Muscle of arm (tissue), 12 donors: ENCODE measurements around the gene NCKAP1. TPM values are rescaled to one million over a fixed set of nuclear protein-coding genes. Genes with fewer than 3 reads are reported as not detected.
"Not testable (repeated sequence)": the region's sequence is repeated elsewhere in the genome, so short reads cannot be mapped to it uniquely, and the experiment has no call there.

ENCODE experiments used
- DNase-seq: peaks from one replicate; pipeline ENCODE4 v3.0.0-alpha.2; 2013
- polyA plus RNA-seq, 12 donors: library from polyadenylated mRNA; unstranded; fragments of 120-200 nt; gene quantifications; one replicate each; pipeline ENCODE4 v1.2.1, GENCODE V29; 2013; ENCODE audit not compliant: insufficient read length in 12 of 12

The NCKAP1 gene
- polyA plus RNA-seq, 12 donors: 74.7 to 112 (median 103) TPM; not detected in 1

DNA sequence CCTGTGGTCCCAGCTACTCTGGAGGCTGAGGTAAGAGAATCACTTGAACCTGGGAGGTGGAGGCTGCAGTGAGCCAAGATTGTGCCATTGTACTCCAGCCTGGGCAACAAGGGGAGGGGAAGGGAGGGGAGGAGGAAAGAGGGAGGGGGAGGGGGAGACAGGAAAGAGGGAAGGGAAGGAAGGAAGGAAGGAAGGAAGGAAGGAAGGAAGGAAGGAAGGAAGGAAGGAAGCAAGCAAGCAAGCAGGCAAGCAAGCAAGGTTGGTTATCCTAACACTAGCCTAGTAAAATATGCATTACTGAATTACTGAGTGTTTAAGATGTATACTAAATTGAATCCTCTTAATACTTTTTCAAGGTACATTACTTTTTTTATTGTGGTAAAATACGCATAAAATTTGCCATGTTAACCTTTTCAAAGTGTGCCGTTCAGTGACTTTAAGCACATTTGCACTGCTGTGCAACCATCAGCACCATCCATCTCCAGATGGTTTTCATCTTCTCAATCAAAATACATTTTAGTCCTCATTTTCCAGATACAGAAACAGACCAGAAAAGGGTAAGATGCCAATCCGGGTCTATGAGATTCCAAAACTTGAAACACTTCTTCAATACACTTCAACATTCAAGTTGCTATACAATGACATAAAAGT, 28.9 kb downstream of the NCKAP1 start:
- DNase-seq: no peak

DNA sequence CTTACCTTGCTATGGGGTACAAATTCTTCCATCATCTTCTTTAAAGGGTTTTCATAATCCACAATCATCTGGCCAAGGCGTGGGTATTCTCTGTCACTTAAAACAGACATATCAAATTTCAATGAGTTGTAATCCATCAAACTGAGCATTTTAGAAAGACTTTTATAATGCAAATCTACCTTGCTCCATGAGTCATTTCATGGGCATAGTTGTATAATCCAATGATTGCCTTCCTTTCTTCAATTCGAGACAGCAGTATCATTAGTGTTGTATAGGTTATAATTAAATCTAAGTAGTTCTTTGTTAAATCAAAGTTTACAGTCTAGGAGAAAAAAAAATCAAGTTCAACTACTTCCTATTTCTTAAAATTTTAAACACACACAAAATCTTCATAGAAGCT, 36.3 kb downstream of the NCKAP1 start:
- no peak for DNase-seq

DNA sequence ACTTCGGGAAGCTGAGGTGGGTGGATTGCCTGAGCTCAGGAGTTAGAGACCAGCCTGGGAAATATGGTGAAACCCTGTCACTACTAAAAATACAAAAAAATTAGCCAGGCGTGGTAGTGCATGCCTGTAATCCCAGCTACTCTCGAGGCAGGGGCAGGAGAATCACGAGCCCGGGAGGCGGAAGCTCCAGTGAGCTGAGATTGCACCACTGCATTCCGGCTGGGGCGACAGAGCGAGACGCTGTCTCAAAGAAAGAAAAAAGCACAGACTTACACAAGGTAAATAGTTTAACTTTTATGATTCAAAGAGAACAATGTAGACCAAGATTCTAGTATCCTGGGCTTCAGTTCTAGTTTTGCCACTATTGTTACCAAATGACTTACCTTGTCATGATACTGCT, 37.4 kb downstream of the NCKAP1 start:
- no peak for DNase-seq

DNA sequence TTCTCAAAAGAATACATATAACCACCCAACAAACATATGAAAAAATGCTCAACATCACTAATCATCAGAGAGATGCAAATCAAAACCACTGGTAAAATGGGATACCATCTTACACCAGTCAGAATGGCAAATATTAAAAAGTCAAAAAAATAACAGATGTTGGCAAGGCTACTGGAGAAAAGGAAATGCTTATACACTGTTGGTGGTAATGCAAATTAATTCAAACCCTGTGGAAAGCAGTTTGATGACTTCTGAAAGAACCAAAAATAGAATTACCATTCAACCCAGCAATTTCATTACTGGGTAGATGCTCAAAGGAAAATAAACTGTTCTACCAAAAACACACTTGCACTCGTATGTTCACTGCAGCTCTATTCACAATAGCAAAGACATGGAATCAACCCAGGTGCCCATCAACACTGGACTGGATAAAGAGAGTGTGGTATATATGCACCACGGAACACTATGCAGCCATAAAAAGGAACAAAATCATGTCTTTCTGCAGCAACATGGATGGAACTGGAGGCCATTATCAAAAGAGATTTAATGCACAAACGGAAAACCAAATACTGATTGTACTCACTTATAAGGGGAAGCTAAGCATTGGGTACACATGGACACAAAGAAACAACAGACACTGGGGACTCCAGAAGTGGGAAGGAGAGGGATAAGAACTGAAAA, 38.8 kb downstream of the NCKAP1 start:
- no peak for DNase-seq

DNA sequence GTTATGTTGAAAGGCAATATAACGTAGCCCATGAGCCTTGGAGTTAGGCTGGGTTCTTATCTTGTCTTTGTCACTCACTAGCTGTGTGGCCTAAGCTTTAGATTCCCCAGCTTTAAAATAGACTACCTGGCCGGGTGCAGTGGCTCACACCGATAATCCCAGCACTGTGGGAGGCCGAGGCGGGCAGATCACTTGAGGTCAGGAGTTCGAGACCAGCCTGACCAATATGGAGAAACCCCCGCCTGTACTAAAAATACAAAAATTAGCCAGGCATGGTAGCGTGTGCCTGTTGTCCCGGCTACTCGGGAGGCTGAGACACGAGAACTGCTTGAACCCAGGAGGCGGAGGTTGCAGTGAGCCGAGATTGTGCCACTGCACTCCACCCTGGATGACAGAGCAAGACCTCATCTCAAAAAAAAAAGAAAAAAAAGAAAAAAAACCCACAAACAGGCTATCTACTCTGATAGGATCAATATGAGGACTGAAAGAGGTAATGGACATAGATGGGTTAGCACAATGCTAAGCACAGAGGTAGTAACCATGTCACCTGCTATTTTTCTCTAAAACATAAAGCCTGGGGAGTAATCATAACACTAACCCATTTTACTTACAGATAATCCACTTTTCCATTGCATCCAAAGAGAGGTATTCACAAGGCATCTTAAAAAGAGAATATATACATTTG, 43.9 kb downstream of the NCKAP1 start:
- no peak for DNase-seq

DNA sequence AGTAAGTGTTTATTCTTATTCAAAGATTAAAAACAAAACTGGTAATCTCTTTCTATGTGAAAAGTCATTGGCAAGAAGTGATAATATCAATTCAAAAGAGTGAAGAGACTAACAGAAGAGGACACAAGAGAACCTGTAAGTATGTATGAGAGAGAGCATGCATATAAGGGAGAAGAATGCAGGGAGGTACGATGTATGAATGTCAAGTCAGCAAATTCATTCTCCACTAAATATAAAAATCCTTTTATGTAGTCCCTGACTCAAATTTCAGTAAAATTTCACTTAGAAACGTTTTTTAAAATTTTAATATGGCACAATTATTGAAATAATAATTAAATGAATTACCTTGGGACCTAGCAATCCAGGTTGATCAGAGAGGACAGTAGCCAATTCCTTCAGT, 55.3 kb downstream of the NCKAP1 start:
- no peak for DNase-seq

DNA sequence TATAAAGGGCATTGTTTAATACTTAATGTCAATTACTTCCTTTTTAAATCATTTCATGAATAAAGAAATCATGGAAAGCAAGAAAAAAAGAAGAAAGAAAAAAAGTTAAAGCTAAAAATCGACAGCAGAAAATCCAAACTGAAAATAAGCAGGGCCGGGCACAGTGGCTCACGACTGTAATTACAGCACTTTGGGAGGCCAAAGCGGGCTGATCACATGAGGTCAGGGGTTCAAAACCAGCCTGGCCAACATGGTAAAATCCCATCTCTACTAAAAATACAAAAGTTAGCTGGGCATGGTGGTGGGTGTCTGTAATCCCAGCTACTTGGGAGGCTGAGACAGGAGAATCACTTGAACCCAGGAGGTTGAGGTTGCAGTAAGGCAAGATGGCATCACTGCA, 56.8 kb downstream of the NCKAP1 start:
- not testable (repeated sequence) for DNase-seq

DNA sequence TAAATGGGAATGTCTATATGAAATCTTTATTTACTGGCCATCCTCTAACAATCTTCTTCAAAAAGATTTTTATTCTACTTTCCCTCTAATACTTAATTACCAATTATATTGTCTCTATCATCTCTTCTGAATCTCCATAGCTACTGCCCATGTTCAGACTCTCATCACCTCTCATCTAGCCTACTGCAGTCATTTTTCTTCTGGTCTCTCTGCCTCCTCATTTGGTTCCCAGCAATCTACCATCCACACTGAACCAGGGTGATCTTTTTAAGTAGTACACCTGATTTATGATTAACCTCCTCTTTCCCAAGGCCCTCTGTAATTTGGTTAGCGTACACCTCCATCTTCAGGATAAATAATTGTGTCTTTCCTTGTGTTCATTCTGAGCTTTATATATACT, 57.6 kb downstream of the NCKAP1 start:
- no peak for DNase-seq

DNA sequence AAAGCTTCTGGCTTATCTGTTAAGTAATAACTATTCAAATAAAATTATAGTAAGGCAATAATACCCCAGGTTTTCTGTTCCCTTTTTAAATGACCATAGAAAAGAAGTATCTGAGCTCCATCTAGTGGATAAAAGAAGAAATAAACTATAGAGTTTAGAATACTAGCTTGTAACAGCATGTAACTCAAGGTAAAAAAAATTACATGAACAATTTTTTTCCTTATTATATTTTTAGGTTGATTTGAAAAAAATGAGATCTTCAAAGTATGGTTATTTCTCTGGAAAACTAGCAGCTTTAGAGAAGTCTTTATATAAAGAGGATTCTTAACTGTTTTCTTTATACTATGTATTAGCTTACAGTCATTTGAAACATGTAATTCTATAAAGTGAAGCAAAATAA, 58.1 kb downstream of the NCKAP1 start:
- no peak for DNase-seq

DNA sequence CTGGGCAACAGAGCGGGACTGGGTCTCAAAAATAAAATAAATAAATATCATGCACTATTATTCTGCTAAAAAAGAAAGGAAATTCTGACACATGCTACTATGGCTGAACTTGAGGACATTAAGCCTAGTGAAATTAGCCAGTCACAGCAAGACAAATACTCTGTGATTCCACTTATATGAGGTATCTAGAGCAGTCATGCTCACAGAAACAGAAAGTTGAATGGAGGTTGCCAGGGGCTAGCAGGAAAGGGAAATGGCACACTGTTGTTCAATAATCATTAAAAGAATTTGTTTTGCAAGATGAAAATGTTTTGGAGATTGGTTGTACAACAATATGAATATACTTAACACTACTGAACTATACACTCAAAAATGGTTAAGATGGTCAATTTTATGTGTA, 60.8 kb downstream of the NCKAP1 start:
- DNase-seq: no peak

DNA sequence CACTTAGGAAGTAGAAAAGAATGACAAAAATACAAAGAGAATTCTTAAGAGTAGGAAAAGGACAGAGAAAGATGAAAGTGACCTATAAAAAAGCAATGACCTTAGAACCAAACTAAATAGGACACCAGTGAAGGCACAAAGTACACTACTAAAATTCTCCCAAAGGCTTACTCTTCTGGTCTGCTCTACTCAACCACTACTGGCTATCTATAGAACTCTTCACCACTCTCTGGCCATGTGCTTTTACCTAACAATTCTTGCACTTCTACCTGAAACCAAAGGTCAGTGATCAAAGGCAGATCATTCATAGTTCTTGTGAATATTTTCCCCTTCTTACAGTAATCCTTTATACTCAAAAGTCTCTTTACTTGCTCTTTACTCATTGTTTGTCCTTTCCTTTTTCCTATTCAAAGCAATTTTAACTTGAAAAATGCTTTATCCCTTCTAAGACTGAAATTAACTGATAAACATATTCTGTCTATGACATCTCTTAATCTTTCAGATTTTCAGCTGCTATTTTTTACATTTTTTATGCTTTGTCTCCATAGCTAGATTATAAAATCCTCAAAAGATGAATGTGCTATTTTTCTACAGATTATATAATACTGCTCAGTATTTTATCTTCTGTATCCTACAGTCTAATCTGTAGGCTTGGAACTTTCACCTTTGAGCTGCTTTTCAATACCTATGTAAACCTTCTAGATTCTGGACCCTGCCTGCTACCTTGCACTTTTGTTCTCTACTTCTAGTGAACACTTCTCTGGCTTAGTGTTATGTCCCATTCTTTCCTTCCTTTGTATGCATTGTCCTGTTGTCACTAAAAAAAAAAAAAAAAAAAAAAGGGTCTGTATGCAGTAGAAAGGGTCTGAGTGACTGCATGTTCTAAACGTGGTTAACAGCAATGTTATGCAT, 64.6 kb downstream of the NCKAP1 start:
- no peak for DNase-seq

DNA sequence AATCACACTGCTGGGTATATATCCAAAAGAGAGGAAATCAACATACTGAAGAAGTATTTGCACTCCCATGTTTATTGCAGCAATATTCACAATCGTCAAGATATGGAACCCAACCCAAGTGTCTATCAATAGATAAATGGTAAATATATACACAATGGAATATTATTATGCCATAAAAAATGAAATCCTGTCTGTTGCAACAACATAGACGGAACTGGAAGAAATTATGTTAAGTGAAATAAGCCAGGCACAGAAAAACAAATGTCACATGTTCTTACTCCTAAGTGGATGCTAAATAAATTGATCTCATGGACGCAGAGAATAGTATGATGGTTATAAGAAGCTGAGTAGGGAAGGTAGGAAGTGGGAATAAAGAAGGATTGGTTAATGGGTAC, 65.7 kb downstream of the NCKAP1 start:
- DNase-seq: no peak

DNA sequence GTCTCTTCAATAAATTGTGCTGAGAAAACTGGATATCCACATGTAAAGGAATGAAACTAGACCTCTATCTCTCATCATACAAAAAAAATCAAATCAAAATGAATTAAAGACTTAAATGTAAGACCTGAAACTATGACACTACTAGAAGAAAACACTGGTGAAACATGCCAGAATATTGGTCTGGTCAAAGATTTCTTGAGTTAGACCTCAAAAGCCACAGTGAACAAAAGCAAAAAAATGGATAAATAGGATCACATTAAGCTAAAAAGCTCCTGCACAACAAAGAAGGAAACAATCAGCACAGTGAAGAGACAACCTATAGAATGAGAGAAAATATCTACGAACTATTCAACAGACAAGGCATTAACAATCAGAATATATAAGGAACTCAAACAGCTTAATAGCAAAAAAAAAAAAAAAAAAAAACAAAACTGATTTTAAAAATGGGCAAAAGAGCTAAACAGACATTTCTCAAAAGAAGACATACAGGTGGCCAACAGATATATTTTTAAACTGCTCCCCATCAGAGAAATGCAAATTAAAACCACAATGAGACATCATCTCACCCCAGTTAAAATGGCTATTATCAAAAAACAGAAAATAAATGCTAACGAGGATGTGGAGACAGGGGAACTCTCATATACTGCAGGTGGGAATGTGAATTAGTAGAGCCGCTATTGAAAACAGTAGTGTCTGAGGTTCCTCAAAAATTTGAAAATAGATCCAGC, 66.3 kb downstream of the NCKAP1 start:
- no peak for DNase-seq

DNA sequence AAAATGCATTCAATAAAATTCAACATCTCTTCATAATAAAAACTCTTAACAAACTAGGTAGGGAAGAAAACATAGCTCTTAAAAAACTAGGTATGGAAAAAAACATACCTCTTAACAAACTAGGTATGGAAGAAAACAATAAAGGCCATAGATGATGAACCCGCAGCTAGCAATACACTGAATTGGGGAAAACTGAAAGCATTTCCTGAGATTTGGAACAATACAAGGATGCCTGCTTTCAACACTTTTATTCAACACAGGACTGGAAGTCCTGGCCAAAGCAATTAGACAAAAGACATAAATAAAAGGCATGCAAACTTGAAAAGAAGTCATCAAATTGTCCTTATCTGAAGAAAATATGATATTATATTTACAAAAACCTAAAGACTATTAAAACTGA, 67.8 kb downstream of the NCKAP1 start:
- no peak for DNase-seq

DNA sequence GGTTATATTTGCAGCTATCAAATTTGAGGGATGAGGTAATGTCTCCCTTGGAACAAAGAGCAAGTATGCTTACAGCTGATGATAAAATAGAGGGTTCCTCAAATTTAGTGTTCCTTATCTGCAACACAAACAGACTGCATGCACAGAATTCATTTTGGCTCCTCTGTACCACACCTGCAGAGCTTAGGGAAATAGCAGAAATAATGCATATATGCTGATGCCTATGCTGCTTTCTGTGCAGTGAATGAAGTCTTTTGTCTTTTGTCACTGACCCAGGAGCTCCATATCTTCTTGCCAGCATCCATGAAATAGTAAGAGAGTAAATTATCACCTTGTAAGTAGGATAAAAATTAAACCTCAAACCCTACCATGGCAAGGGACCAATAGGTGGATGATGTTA, 69.8 kb downstream of the NCKAP1 start:
- DNase-seq: no peak

DNA sequence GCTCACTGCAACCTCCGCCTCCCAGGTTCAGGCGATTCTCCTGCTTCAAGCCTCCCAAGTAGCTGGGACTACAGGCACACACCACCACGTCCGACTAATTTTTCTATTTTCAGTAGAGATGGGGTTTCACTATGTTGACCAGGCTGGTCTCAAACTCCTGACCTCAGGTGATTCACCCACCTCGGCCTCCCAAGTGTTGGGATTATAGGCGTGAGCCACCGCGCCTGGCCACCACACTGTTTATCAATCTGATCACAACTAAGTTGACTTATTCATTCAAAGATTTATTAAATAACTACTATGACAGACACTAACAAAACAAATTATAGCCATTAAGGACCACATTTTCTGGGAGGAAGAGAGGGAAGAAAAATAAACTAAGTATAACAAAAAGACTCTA, 71.9 kb downstream of the NCKAP1 start:
- not testable (repeated sequence) for DNase-seq

DNA sequence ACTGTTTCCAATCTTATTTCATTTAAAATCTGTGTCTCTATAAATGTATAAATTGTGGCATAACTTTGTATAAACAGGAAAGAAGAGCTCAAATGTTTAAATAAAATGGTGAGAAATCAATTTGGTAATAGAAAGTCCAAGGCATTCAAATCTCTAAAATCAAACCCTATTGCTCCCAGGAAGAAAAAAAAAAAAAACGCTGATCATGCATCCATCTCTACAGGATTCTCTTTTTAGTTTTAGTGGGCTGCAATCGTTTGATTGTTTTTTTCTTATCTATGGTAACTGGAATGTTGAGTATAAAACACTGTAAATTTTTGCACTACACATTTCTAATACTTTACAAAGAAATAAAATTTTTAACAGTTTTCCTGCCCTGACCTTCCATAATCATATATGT, 75.6 kb downstream of the NCKAP1 start:
- no peak for DNase-seq

DNA sequence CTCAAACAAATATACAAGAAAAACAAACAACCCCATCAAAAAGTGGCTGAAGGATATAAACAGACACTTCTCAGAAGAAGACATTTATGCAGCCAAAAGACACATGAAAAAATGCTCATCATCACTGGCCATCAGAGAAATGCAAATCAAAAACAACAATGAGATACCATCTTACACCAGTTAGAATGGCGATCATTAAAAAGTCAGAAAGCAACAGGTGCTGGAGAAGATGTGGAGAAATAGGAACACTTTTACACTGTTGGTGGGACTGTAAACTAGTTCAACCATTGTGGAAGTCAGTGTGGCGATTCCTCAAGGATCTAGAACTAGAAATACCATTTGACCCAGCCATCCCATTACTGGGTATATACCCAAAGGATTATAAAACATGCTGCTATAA, 77.4 kb downstream of the NCKAP1 start:
- DNase-seq: not testable (repeated sequence)

DNA sequence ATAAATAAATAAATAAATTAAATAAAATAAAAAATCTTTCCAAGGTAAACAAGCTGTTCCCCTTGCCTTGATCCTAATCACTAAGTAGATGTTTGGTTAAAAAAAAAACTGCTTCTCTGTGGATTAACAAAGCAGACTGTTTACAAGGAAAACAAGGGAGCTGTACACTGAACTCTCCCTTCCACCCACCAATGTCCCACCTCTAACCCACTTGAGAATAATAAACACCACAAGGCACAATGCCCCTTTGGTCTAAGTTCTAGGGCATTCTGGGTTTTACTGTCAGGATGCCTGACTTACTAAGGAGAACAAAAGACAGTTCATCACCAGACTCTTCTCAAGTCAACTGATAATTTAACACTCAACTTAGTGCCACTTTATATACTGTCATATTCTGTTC, 83.5 kb downstream of the NCKAP1 start:
- DNase-seq: no peak

DNA sequence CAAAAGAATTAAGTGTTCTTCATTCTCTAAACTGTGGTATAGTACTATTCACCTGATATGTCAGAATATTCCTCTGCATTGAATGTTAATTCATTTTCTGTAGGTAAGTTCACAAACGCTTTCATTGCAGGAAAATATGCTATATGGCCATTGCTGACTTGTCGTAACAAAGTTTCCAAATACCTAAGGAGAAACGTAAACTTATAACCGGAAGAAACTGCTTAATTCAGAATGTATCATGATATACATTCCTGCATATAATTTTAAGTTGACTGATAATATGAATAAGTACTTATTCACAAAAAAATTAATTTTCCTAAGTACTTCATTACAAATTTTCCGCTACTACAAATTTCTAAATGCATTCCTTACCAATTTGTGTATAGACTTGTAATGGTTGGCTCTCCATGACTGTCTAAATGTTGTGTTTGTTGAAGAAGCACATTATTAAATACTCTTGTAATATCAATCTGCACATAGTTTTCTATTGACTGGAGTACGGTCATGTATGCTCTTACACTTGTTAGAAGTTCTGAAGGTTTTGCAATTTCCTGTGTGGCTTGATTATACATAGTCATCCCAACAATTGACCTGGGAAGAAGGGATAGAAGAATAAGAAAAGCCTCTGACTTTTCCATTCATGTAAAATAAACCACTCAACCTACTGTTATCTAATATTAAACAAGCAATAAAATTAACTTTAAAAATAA, 85.4 kb downstream of the NCKAP1 start:
- DNase-seq: no peak
